HEK293 (cell line): Measurements from ENCODE around the gene SLC19A2.

Source experiments
- ZNF274 ChIP-seq, 2 experiments: fragments of 200-500 bp in 1 of 2; fragments of 450-650 bp in 1 of 2; sonication (Bioruptor generic) in 1 of 2; formaldehyde crosslinking in 1 of 2; IDR thresholded peaks; 2 replicates each; pipeline versions ENCODE4 v1.5.1 to v1.6.1; 2014 to 2016; ENCODE audit warnings: borderline replicate concordance in 1 of 2, inconsistent platforms in 1 of 2, low read length in 1 of 2, missing biosample characterization in 1 of 2, missing genetic modification characterization in 1 of 2
- ZNF501 ChIP-seq: fragments of 450-650 bp; formaldehyde crosslinking; IDR thresholded peaks from 2 replicates; pipeline ENCODE4 v1.5.1; 2016; ENCODE audit warnings: missing biosample characterization, missing genetic modification characterization
- ZNF843 ChIP-seq: fragments of 450-650 bp; formaldehyde crosslinking; IDR thresholded peaks from 2 replicates; pipeline ENCODE4 v1.5.1; 2016; ENCODE audit warnings: missing biosample characterization, missing genetic modification characterization

DNA sequence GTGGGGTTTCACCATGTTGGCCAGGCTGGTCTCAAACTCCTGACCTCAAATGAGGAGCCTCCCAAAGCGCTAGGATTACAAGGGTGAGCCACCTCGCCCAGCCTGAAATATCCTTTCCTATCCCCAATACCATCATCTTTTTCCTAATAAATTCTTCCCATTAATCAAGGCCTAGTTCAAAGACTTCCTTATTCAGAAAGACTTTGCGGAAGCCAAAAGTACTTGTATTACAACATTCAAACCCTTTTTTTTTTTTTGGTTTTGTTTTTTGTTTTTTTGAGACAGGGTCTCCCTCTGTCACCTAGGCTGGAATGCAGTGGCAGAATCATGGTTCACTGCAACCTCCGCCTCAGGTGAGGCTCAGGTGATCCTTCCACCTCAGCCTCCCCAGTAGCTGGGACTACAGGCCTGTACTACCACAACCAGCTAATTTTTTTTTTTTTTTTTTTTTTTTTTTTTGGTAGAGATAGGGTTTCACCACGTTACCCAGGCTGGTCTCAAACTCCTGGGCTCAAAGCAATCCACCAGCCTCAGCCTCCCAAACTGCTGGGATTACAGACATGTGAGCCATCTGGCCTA, 7.6 kb downstream of the SLC19A2 start:
- TF ChIP-seq ZNF274 (IDR thresholded peaks at IDR 0.05; ENCODE audit: low read length): no peak
- no peak for TF ChIP-seq ZNF274 (tag by site-specific recombination; IDR thresholded peaks at IDR 0.05; ENCODE audit: borderline replicate concordance)
- TF ChIP-seq ZNF501 (tag by site-specific recombination): no peak
- TF ChIP-seq ZNF843: no peak
